Thyroid gland (tissue), 4 donors: ENCODE results near the gene TTC38. TPM values are rescaled to one million over a fixed set of nuclear protein-coding genes. Genes with fewer than 3 reads are reported as not detected.

ENCODE experiments used
- DNase-seq, 2 donors: peaks; one replicate each; pipeline ENCODE4 v3.0.0-alpha.2; 2019
- H3K27ac ChIP-seq, 3 donors: fragments of 200-600 bp; sonication (generic); 1 replicate in 2 of 3; 2 replicates in 1 of 3; pipeline ENCODE4 v1.5.1; 2016 to 2019; ENCODE audit warnings: mild to moderate bottlenecking in 1 of 3, moderate library complexity in 1 of 3
- H3K27me3 ChIP-seq: fragments of 200-600 bp; sonication (generic); one replicate; pipeline ENCODE4 v1.5.1; 2019
- H3K36me3 ChIP-seq, 2 donors: fragments of 200-600 bp; sonication (generic); one replicate each; pipeline ENCODE4 v1.5.1; 2016 to 2019
- H3K4me1 ChIP-seq, 2 donors: fragments of 200-600 bp; sonication (generic); one replicate each; pipeline ENCODE4 v1.5.1; 2017 to 2019
- H3K4me3 ChIP-seq, 3 donors: fragments of 200-600 bp; sonication (generic); replicated peaks in 1 of 3; 1 replicate in 2 of 3; 2 replicates in 1 of 3; pipeline ENCODE4 v1.5.1; 2016; ENCODE audit warnings: mild to moderate bottlenecking in 1 of 3
- H3K9me3 ChIP-seq: fragments of 200-600 bp; sonication (generic); one replicate; pipeline ENCODE4 v1.5.1; 2017
- CTCF ChIP-seq, 6 experiments: fragments of 200-600 bp in 3 of 6; fragments of 450-650 bp in 3 of 6; sonication (generic) in 3 of 6; IDR thresholded peaks; one replicate each; pipeline ENCODE4 v1.5.1; 2016 to 2019; ENCODE audit warnings: antibody characterized with exemption in 6 of 6, mild to moderate bottlenecking in 2 of 6, inconsistent platforms in 1 of 6, moderate library complexity in 1 of 6
- POLR2A ChIP-seq, 2 donors: fragments of 450-650 bp; IDR thresholded peaks; one replicate each; pipeline ENCODE4 v1.6.1; 2017; ENCODE audit warnings: antibody characterized with exemption in 2 of 2, mild to moderate bottlenecking in 2 of 2, moderate library complexity in 1 of 2
- WGBS, 2 donors: methylation state at CpG; one replicate each; pipeline ENCODE4 v1.1.5; 2017; 5-methylcytosine and 5-hydroxymethylcytosine counted together
- intact Hi-C: fragments of 100-400 bp; cut with DNase I; formaldehyde crosslinking; loops from one replicate; pipeline ENCODE4 v1.15.1; 2023
- total RNA-seq, 4 donors: library from RNA; depleted of rRNA; stranded (reverse); fragments of >200 nt; gene quantifications; one replicate each; pipeline ENCODE4 v1.2.3, GENCODE V29; 2016

TTC38 gene
- total RNA-seq, 4 donors from 2014 or later: 30.2 to 81.9 (median 51.1) TPM

- Histone ChIP-seq H3K36me3 (peaks cover 7 to 18% of the 10 kb centered on the region in 2 donors), H3K27ac (no peak overlapping the region), H3K27me3 (no peaks in the 10 kb centered on the region), H3K9me3 (no peaks in the 10 kb centered on the region), H3K4me1 (peaks cover 9 to 17% of the 10 kb centered on the region in 2 donors), H3K4me3 (no peak overlapping the region)
- WGBS, 2 donors: 85 to 87% methylated on average over 10 to 11 of the region's 11 CpGs
- no peak for TF ChIP-seq CTCF (IDR thresholded peaks at IDR 0.05)
- TF ChIP-seq POLR2A (IDR thresholded peaks at IDR 0.05): no peak
- intact Hi-C loops: no loop called here
- no peak for DNase-seq
Observed at GRCh38 chr22:46269564-46269963, 1.8 kb downstream of the TTC38 start.

GRCh38 chr22:46272196-46272595 is 4.4 kb downstream of the TTC38 start:
- no peak for DNase-seq
- H3K4me3 ChIP-seq: no peak overlapping the region
- H3K36me3 ChIP-seq: peaks cover 16 to 27% of the 10 kb centered on the region in 2 donors
- intact Hi-C loops: no loop called here
- H3K27me3 ChIP-seq: no peaks in the 10 kb centered on the region
- 93 to 95% methylated on average over 8 of the region's 8 CpGs for WGBS, 2 donors
- H3K9me3 ChIP-seq: no peaks in the 10 kb centered on the region
- peaks cover 8 to 12% of the 10 kb centered on the region in 2 donors for H3K4me1 ChIP-seq
- TF ChIP-seq POLR2A (IDR thresholded peaks at IDR 0.05): no peak
- H3K27ac ChIP-seq: no peak overlapping the region

GRCh38 chr22:46272762-46273431 is 5.1 kb downstream of the TTC38 start:
- H3K27me3 ChIP-seq: no peaks in the 10 kb centered on the region
- no peak for DNase-seq
- H3K4me3 ChIP-seq: no peak overlapping the region
- peaks cover 16 to 31% of the 10 kb centered on the region in 2 donors for H3K36me3 ChIP-seq
- H3K27ac ChIP-seq: no peak overlapping the region
- no peaks in the 10 kb centered on the region for H3K9me3 ChIP-seq
- 86 to 95% methylated on average over 9 of the region's 12 CpGs for WGBS, 2 donors
- TF ChIP-seq POLR2A (IDR thresholded peaks at IDR 0.05) (no peak), CTCF (IDR thresholded peaks at IDR 0.05) (no peak)
- peaks cover 5 to 9% of the 10 kb centered on the region in 2 donors for H3K4me1 ChIP-seq
- intact Hi-C loops: no loop called here

- Histone ChIP-seq H3K27me3 (no peaks in the 10 kb centered on the region), H3K4me1 (peaks cover 0 to 6% of the 10 kb centered on the region in 2 donors), H3K9me3 (no peaks in the 10 kb centered on the region), H3K4me3 (no peak overlapping the region), H3K27ac (no peak overlapping the region), H3K36me3 (peaks cover 17 to 38% of the 10 kb centered on the region in 2 donors)
- DNase-seq: no peak
- 89 to 98% methylated on average over 8 to 11 of the region's 12 CpGs for WGBS, 2 donors
- TF ChIP-seq POLR2A (IDR thresholded peaks at IDR 0.05): no peak
- TF ChIP-seq CTCF (IDR thresholded peaks at IDR 0.05): no peak
- intact Hi-C loops: no loop called here
Observed at GRCh38 chr22:46273432-46274148, 5.8 kb downstream of the TTC38 start.

- Histone ChIP-seq H3K4me3 (no peak overlapping the region), H3K27me3 (no peaks in the 10 kb centered on the region), H3K9me3 (no peaks in the 10 kb centered on the region), H3K36me3 (peaks cover 25 to 45% of the 10 kb centered on the region in 2 donors), H3K4me1 (no peaks in the 10 kb centered on the region), H3K27ac (no peak overlapping the region)
- 96 to 97% methylated on average over 8 of the region's 8 CpGs for WGBS, 2 donors
- no peak for TF ChIP-seq POLR2A (IDR thresholded peaks at IDR 0.05)
- TF ChIP-seq CTCF (IDR thresholded peaks at IDR 0.05): no peak
- intact Hi-C loops: no loop called here
- DNase-seq: no peak
Observed at GRCh38 chr22:46274381-46274780, 6.6 kb downstream of the TTC38 start.
